ENCODE results near the gene GUCA2B. TPM values are rescaled to one million over a fixed set of nuclear protein-coding genes. Genes with fewer than 3 reads are reported as not detected.

Gene GUCA2B
- total RNA-seq, 1 experiment from 2014 or later: not detected

- Mint-ChIP-seq H3K4me3 (ENCODE audit: unreplicated experiment) (no peak overlapping the region), H3K27ac (ENCODE audit: low read depth, unreplicated experiment) (no peak overlapping the region), H3K9me3 (ENCODE audit: unreplicated experiment) (no peaks in the 10 kb centered on the region), H3K36me3 (ENCODE audit: insufficient read depth, unreplicated experiment) (peaks cover 36% of the 10 kb centered on the region), H3K27me3 (ENCODE audit: insufficient read depth, unreplicated experiment) (no peaks in the 10 kb centered on the region), H3K4me1 (ENCODE audit: insufficient read depth, unreplicated experiment) (peaks cover 17% of the 10 kb centered on the region)
- intact Hi-C loops (cut with micrococcal nuclease): no loop called here
- no peak for TF ChIP-seq CTCF (IDR thresholded peaks at IDR 0.05; ENCODE audit: unreplicated experiment)
- BruUV-seq (replicated peaks): no TSS peak
- ChIA-PET POLR2A (no interaction called here), CTCF (interaction anchor here (0.9 kb wide), 1 partner anchor 276 kb away, joined by 3 read pairs; no protein-coding TSS in a partner anchor)
- no peak for DNase-seq (ENCODE audit: unreplicated experiment)
Measured at GRCh38 chr1:42181687-42182086, 28.5 kb downstream of the GUCA2B start.

DNA sequence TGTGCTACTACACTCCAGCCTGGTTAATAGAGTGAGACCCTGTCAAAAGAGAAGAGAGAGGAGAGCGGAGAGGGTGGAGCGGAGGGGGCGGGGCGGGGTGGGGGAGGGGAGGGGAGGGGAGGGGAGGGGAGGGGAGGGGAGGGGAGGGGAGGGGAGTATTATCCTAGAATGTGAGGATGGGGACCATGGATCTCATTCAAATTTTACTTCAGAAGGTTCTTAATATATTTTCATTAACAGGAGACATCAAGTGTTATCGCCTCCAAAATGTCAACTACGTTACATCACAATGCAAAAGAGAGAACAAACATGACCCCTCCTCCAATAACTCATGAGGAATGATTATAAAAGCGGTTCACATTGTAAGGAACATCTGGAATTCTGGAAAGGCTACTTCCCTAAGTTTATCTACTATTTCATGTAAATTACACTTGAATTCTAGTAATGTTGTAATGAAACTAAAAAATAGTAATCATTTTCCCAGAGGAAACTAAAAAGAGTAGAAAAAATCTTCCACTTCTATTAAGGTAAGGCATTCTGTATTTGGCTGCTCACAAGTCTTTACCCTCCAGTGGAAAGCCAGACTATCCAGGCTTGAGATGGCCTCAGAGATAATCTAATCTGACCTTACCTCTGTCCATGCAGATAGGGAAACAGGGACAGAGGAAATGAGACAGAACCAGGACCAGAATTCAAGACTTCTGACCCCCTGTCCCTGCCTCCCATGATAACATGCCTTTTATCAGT, 30.2 kb downstream of the GUCA2B start:
- intact Hi-C loops (cut with micrococcal nuclease): no loop called here
- no peaks in the 10 kb centered on the region for H3K9me3 Mint-ChIP-seq (ENCODE audit: unreplicated experiment)
- TF ChIP-seq CTCF (IDR thresholded peaks at IDR 0.05; ENCODE audit: unreplicated experiment): no peak
- peaks cover 36% of the 10 kb centered on the region for H3K36me3 Mint-ChIP-seq (ENCODE audit: insufficient read depth, unreplicated experiment)
- ChIA-PET CTCF (interaction anchor here (4.7 kb wide), 1 partner anchor 11 kb away, joined by 33 read pairs; no protein-coding TSS in a partner anchor), POLR2A (no interaction called here)
- DNase-seq (ENCODE audit: unreplicated experiment): no peak
- no peak overlapping the region for H3K4me3 Mint-ChIP-seq (ENCODE audit: unreplicated experiment)
- H3K27ac Mint-ChIP-seq (ENCODE audit: low read depth, unreplicated experiment): no peak overlapping the region
- peaks cover 7% of the 10 kb centered on the region for H3K4me1 Mint-ChIP-seq (ENCODE audit: insufficient read depth, unreplicated experiment)
- no TSS peak for BruUV-seq (replicated peaks)
- no peaks in the 10 kb centered on the region for H3K27me3 Mint-ChIP-seq (ENCODE audit: insufficient read depth, unreplicated experiment)

- intact Hi-C loops (cut with micrococcal nuclease): no loop called here
- Mint-ChIP-seq H3K4me1 (ENCODE audit: insufficient read depth, unreplicated experiment) (peaks cover 7% of the 10 kb centered on the region), H3K9me3 (ENCODE audit: unreplicated experiment) (no peaks in the 10 kb centered on the region), H3K4me3 (ENCODE audit: unreplicated experiment) (no peak overlapping the region), H3K27ac (ENCODE audit: low read depth, unreplicated experiment) (no peak overlapping the region), H3K36me3 (ENCODE audit: insufficient read depth, unreplicated experiment) (peaks cover 37% of the 10 kb centered on the region), H3K27me3 (ENCODE audit: insufficient read depth, unreplicated experiment) (no peaks in the 10 kb centered on the region)
- ChIA-PET POLR2A (no interaction called here), CTCF (interaction anchor here (4.7 kb wide), 1 partner anchor 12 kb away, joined by 33 read pairs; no protein-coding TSS in a partner anchor)
- no TSS peak for BruUV-seq (replicated peaks)
- TF ChIP-seq CTCF (IDR thresholded peaks at IDR 0.05; ENCODE audit: unreplicated experiment): no peak
- DNase-seq (ENCODE audit: unreplicated experiment): no peak
Measured at GRCh38 chr1:42183957-42184268, 30.7 kb downstream of the GUCA2B start.

DNA sequence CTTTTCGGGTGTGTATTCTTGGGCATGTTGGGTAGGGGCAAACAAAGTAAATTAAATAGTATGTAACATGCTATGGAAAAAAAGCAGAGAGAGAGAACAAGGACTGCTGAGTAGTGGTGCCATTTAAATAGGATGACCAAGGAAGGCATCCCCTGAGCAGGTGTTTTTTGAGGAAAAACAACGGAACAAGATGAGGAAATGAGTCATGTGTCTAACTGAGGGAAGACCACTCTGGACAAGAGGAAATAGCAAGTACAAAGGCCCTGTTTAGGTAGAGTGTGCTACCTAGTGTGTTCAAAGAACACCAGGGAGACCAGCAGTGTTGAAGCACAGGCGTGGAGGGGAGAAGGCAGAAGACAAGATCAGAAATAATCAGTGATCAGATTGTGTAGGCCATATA, 31.4 kb downstream of the GUCA2B start:
- intact Hi-C loops (cut with micrococcal nuclease): no loop called here
- ChIA-PET CTCF (interaction anchor here (4.7 kb wide), 1 partner anchor 12 kb away, joined by 33 read pairs; no protein-coding TSS in a partner anchor), POLR2A (no interaction called here)
- Mint-ChIP-seq H3K4me1 (ENCODE audit: insufficient read depth, unreplicated experiment) (peaks cover 7% of the 10 kb centered on the region), H3K27me3 (ENCODE audit: insufficient read depth, unreplicated experiment) (no peaks in the 10 kb centered on the region), H3K27ac (ENCODE audit: low read depth, unreplicated experiment) (peak overlapping the region; percentile 2), H3K9me3 (ENCODE audit: unreplicated experiment) (no peaks in the 10 kb centered on the region), H3K4me3 (ENCODE audit: unreplicated experiment) (no peak overlapping the region), H3K36me3 (ENCODE audit: insufficient read depth, unreplicated experiment) (peaks cover 39% of the 10 kb centered on the region)
- TF ChIP-seq CTCF (IDR thresholded peaks at IDR 0.05; ENCODE audit: unreplicated experiment): no peak
- DNase-seq (ENCODE audit: unreplicated experiment): no peak
- BruUV-seq (replicated peaks): no TSS peak

Measured in MCF 10A (cell line).